RWPE1 (cell line): ENCODE measurements around the gene PXMP4.
A peak's percentile ranks its signal among the peaks of the same experiment; 100 is the strongest.

Experiments
- CTCF ChIA-PET: fragments of 350-600 bp; sonication (Branson Sonifier 250); formaldehyde crosslinking; extraction: SDS; loops from one replicate; lab custom pipeline; 2021; lab: Yijun Ruan, JAX
- POLR2A ChIA-PET: fragments of 400-600 bp; formaldehyde crosslinking; extraction: SDS; loops from one replicate; lab custom pipeline; 2020; ENCODE audit warnings: antibody characterized with exemption; ENCODE audit not compliant: low non-redundant PET; lab: Yijun Ruan, JAX
- DNase-seq: peaks from one replicate; pipeline ENCODE4 v3.0.0; 2012; ENCODE audit warnings: low spot score
- H3K27ac ChIP-seq: fragments of 450-650 bp; 2 replicates; pipeline ENCODE4 v1.5.1; 2017
- CTCF ChIP-seq: fragments of 450-650 bp; conservative IDR thresholded peaks from 2 replicates; pipeline ENCODE4 v1.5.1; 2017; ENCODE audit warnings: low read depth, mild to moderate bottlenecking

The PXMP4 gene

GRCh38 chr20:33693289-33693688 lies 26.8 kb downstream of the PXMP4 start:
- POLR2A ChIA-PET: no interaction called here

DNA sequence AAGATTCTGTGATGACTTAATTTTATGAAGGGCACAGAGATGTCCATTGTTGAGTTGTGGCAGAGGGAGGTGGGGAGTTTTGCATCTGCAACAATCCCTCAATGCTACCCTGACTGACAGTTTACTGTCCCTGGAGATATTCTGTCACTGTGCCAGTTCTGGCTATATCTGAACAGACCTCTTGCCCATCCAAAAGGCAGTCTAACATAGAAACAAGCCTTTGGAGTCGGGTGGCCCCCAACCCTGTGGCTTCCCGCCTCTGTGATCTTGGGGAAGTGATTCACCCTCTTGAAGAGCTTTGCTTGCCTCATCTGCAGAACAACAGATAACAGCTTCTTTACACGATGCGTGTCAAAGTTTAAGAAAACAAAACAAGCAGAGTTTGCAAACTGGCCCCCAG lies 30.1 kb downstream of the PXMP4 start:
- CTCF ChIA-PET: interaction anchor here (1.0 kb wide), 1 partner anchor 15 kb away, joined by 6 read pairs; no protein-coding TSS in a partner anchor
- no peak for DNase-seq
- POLR2A ChIA-PET: no interaction called here
- TF ChIP-seq CTCF: no peak
- no peak overlapping the region for H3K27ac ChIP-seq

More at GRCh38 chr20:33693289-33693688, 26.8 kb downstream of the PXMP4 start:
- no peak for DNase-seq
- no peak for TF ChIP-seq CTCF
- H3K27ac ChIP-seq: no peak overlapping the region
- CTCF ChIA-PET: interaction anchor here (1.0 kb wide), 1 partner anchor 8 kb away, joined by 3 read pairs; no protein-coding TSS in a partner anchor

- CTCF ChIA-PET: interaction anchor here (1.3 kb wide), 1 partner anchor 22 kb away, joined by 4 read pairs; no protein-coding TSS in a partner anchor
Measured at GRCh38 chr20:33689493-33689892, 30.6 kb downstream of the PXMP4 start.

GRCh38 chr20:33688938-33689424 lies 31.1 kb downstream of the PXMP4 start:
- TF ChIP-seq CTCF: no peak
- POLR2A ChIA-PET: no interaction called here
- CTCF ChIA-PET: interaction anchor here (1.3 kb wide), 1 partner anchor 21 kb away, joined by 4 read pairs; no protein-coding TSS in a partner anchor
- H3K27ac ChIP-seq: no peak overlapping the region
- DNase-seq: no peak

More at GRCh38 chr20:33689493-33689892, 30.6 kb downstream of the PXMP4 start:
- no peak for TF ChIP-seq CTCF
- POLR2A ChIA-PET: no interaction called here
- no peak for DNase-seq
- no peak overlapping the region for H3K27ac ChIP-seq

DNA sequence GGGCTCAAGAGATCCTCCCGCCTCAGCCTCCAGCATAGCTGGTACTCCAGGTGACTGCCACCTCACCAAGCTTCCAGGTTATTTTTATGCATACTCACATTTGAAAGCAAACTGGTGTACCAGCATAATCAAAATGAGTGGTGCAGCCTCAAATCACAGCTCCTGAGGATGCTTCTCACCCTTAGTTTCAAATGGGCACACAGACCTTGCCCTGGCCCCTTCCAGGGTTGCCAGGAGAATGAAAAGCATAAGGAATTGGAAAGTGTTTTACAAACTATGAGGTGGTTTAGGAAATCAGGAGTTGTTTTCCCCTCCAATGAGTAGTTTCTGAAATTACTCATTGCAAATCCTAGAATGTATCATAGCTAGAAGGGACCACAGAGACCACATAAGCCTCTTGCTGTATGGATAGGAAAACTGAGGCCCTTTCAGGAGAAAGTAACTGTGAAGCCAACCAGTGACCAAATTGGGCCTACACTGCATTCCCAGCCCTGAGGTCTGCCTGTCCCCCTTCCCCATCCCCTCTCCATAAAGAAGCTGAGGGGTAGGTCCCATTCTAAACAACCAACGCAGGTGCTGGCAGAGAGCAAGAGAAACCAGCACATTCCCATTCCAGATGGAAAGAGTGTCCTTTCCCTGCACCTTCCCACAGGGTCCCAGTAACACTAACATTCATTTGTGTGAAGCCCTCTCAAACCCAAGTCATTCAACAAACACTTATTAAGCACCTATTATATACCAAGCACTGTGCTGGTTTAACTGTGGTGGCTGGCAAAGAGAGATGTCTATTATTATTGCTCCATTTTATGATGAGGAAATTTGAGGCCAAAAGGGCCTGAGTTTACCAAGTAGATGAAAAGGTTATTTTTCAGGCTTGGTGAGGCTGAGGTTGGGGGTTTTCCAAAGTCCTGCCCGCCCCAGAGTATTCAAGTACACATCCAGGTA lies 31.8 kb downstream of the PXMP4 start:
- TF ChIP-seq CTCF: no peak
- ChIA-PET CTCF (interaction anchor here (0.7 to 1.3 kb wide), 2 partner anchors 21 to 134 kb away, joined by 3 to 4 read pairs; no protein-coding TSS in a partner anchor), POLR2A (no interaction called here)
- no peak for DNase-seq
- no peak overlapping the region for H3K27ac ChIP-seq

- TF ChIP-seq CTCF: no peak
- ChIA-PET POLR2A (no interaction called here), CTCF (interaction anchor here (0.7 kb wide), 1 partner anchor 133 kb away, joined by 3 read pairs; no protein-coding TSS in a partner anchor)
- peak overlapping the region; percentile 90 for H3K27ac ChIP-seq
- no peak for DNase-seq
Measured at GRCh38 chr20:33687370-33687915, 32.7 kb downstream of the PXMP4 start.
